GM12874 (cell line): Measurements from ENCODE around the gene PEX19.

Source experiments
- CTCF ChIP-seq: IDR thresholded peaks from 2 replicates; pipeline ENCODE4 v1.5.1; 2011; ENCODE audit warnings: low read depth, mild to moderate bottlenecking, control low read depth, low read length, moderate library complexity; ENCODE audit not compliant: insufficient read depth

PEX19 gene

GRCh38 chr1:160315359-160315758 is 30.4 kb upstream of the PEX19 start:
- TF ChIP-seq CTCF = no peak

GRCh38 chr1:160309571-160309970 is 24.6 kb upstream of the PEX19 start:
- TF ChIP-seq CTCF = no peak

- TF ChIP-seq CTCF = no peak
Observed at GRCh38 chr1:160309185-160309557, 24.2 kb upstream of the PEX19 start.

- no peak for TF ChIP-seq CTCF
Observed at GRCh38 chr1:160308451-160309184, 23.7 kb upstream of the PEX19 start.

GRCh38 chr1:160307118-160307791 is 22.3 kb upstream of the PEX19 start:
- no peak for TF ChIP-seq CTCF

GRCh38 chr1:160300173-160300572 is 15.2 kb upstream of the PEX19 start:
- no peak for TF ChIP-seq CTCF

GRCh38 chr1:160296036-160296435 is 11.1 kb upstream of the PEX19 start:
- no peak for TF ChIP-seq CTCF
